ENCODE measurements around the gene SLC32A1. TPM values are rescaled to one million over a fixed set of nuclear protein-coding genes. Genes with fewer than 3 reads are reported as not detected.

SLC32A1 gene
- total and polyA plus RNA-seq, 2 of the 13 experiments (the other 11 are each of a cell fraction or from before 2014, with no cell fraction given) = not detected

DNA sequence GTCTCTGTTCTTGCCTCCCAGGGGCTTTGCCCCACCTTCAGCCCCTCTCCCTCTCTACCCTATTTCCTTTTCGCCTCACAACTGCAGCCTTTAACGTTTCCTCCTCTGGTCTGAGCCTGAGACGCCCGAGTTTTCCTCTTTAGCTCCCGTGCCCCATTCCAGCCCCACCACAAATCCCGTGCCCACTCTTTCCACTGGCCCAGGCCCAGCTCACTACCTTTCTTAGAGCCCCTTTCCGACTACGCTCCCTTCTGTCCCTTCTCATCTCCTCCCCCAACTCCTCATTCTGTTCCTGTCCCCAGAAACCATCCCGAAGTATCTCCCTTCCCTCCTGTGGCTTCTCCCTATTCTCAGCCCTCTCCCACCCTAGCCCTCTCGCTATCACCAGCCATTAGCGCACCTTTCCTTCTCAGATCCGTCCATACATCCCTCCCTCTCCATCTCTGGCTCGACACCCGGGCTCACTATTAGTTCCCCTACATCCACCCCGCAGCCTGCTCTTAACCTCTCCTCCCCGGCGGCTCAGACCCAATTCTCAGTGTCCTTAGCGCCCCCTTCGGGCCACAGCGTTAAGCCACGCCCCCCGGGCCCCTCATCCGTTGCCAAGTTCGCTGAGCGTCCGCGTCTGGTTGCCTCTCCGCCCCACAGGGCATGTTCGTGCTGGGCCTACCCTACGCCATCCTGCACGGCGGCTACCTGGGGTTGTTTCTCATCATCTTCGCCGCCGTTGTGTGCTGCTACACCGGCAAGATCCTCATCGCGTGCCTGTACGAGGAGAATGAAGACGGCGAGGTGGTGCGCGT lies 2.7 kb downstream of the SLC32A1 start (continued):
- TF ChIP-seq, protein P1, sequence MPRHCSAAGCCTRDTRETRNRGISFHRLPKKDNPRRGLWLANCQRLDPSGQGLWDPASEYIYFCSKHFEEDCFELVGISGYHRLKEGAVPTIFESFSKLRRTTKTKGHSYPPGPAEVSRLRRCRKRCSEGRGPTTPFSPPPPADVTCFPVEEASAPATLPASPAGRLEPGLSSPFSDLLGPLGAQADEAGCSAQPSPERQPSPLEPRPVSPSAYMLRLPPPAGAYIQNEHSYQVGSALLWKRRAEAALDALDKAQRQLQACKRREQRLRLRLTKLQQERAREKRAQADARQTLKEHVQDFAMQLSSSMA (CRISPR knock-in tag; IDR thresholded peaks at IDR 0.05) = no peak
- TF ChIP-seq ZNF75D (CRISPR knock-in tag; IDR thresholded peaks at IDR 0.05; ENCODE audit: borderline replicate concordance) = no peak
- TF ChIP-seq ETV5 (CRISPR knock-in tag; IDR thresholded peaks at IDR 0.05; ENCODE audit: borderline replicate concordance) = no peak
- TF ChIP-seq, protein P2, sequence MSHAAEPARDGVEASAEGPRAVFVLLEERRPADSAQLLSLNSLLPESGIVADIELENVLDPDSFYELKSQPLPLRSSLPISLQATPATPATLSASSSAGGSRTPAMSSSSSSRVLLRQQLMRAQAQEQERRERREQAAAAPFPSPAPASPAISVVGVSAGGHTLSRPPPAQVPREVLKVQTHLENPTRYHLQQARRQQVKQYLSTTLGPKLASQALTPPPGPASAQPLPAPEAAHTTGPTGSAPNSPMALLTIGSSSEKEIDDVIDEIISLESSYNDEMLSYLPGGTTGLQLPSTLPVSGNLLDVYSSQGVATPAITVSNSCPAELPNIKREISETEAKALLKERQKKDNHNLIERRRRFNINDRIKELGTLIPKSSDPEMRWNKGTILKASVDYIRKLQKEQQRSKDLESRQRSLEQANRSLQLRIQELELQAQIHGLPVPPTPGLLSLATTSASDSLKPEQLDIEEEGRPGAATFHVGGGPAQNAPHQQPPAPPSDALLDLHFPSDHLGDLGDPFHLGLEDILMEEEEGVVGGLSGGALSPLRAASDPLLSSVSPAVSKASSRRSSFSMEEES (CRISPR knock-in tag; IDR thresholded peaks at IDR 0.05) = no peak
- no peak for TF ChIP-seq RFX1 (IDR thresholded peaks at IDR 0.05)
- no peak for TF ChIP-seq ZNF672 (CRISPR knock-in tag; IDR thresholded peaks at IDR 0.05)
- TF ChIP-seq SMC3 (IDR thresholded peaks at IDR 0.05; ENCODE audit: low read length) = peak; percentile 51
- no peak for TF ChIP-seq MBNL3 (CRISPR knock-in tag; conservative IDR thresholded peaks at IDR 0.05)
- TF ChIP-seq BRF2 (CRISPR knock-in tag; IDR thresholded peaks at IDR 0.05) = no peak
- TF ChIP-seq PRDM15 (CRISPR knock-in tag; IDR thresholded peaks at IDR 0.05) = 0 out of 2 replicates have a peak, but pooled peaks have one; percentile 2
- TF ChIP-seq CBX2 (IDR thresholded peaks at IDR 0.05; ENCODE audit: low read depth, low read length) = no peak
- TF ChIP-seq CBX2 (CRISPR knock-in tag; IDR thresholded peaks at IDR 0.05; ENCODE audit: low read depth) = no peak
- peak; percentile 50 for TF ChIP-seq HOXA3 (CRISPR knock-in tag; IDR thresholded peaks at IDR 0.05)
- TF ChIP-seq NFRKB (IDR thresholded peaks at IDR 0.05) = no peak
- TF ChIP-seq, protein P3, sequence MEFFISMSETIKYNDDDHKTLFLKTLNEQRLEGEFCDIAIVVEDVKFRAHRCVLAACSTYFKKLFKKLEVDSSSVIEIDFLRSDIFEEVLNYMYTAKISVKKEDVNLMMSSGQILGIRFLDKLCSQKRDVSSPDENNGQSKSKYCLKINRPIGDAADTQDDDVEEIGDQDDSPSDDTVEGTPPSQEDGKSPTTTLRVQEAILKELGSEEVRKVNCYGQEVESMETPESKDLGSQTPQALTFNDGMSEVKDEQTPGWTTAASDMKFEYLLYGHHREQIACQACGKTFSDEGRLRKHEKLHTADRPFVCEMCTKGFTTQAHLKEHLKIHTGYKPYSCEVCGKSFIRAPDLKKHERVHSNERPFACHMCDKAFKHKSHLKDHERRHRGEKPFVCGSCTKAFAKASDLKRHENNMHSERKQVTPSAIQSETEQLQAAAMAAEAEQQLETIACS (CRISPR knock-in tag; IDR thresholded peaks at IDR 0.05) = no peak
- TF ChIP-seq BCL6 (CRISPR knock-in tag; IDR thresholded peaks at IDR 0.05) = no peak
- no peak for TF ChIP-seq MAZ (IDR thresholded peaks at IDR 0.05; ENCODE audit: borderline replicate concordance, low read depth, low read length)
- peak; percentile 21; the same call in 1 of the 2 replicates for TF ChIP-seq MAZ (CRISPR knock-in tag; IDR thresholded peaks at IDR 0.05; ENCODE audit: low read depth)
- no peak for TF ChIP-seq ZNF710 (CRISPR knock-in tag; IDR thresholded peaks at IDR 0.05; ENCODE audit: borderline replicate concordance)
